GM21423 (cell line): ENCODE data around the gene SLC2A4RG.
A peak's percentile ranks its signal among the peaks of the same experiment; 100 is the strongest.

ENCODE experiments used
- ATAC-seq: cut with Tn5 transposase; IDR thresholded peaks from one replicate; pipeline ENCODE4 v1.9.1; 2021; ENCODE audit warnings: mild to moderate bottlenecking, moderate library complexity; ENCODE audit not compliant: unreplicated experiment

SLC2A4RG gene

DNA sequence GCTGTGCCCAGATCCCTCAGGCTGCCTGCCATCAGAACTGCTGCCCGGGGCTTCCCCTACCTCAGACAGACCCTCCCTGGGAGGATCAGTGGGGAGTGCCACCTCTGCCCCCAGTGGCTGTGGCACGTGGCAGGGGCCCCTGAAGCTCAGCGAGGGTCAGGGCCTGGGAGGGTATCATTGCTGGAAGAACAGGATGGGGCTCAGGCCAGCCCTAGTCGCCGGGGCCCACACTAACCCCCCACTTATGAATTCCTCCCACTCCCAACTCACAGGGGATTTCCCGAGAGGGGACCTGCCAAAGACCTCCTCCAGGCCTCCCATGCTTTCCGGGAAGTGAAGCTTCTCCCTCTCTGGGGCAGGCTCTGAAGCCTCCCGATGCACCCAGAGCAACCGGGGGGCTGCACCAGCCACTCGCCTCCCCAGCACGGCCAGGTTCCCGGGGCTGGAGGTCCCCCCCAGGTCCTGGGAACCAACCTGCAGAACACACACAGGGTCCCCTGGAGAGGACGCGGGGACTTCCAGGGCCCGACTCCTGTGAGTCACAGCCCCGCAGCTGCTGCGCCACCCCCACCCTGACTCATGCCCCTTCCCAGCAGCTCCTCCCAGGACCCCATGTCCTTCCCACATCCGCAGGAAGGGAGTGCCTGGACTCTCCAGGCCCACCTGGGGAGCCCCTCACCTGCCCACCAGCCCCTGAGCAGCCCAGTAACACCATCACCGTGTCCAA, 40.7 kb upstream of the SLC2A4RG start:
- ATAC-seq: no peak

DNA sequence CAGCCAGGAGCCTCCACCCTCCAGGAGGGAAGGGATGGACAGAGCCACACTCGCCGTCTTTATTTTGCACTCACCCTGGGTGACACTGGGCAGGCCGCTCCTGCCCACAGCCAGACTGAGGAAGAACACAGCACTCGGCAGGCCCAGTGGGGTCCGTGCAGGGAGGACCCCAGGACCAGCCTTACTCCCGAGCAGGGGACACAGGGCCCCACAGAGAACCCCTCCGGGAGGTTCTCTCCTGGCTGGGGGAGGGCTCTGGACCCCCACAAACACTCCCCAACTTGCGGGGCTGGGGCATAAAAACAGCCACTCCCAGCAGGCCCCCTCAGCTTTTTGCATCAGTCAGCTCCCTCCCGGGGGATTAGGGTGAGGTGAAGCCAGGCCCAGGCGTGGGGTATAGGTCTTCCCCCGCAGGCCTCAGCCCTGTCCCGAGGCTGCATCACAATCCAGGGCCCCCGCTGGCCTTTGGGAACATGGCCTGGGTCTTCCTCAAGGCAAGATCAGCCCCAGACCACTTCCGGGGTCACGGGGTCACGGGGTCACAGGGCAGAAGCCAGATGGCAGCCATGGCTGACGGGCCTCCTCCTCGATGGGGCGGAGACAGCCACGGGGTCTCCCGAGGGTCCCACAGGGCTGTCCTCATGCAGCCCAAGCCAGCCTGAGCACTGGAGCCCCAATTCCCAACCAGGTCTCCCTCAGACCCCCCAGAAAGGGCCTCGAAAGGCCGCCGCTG, 39.9 kb upstream of the SLC2A4RG start:
- ATAC-seq: no peak

DNA sequence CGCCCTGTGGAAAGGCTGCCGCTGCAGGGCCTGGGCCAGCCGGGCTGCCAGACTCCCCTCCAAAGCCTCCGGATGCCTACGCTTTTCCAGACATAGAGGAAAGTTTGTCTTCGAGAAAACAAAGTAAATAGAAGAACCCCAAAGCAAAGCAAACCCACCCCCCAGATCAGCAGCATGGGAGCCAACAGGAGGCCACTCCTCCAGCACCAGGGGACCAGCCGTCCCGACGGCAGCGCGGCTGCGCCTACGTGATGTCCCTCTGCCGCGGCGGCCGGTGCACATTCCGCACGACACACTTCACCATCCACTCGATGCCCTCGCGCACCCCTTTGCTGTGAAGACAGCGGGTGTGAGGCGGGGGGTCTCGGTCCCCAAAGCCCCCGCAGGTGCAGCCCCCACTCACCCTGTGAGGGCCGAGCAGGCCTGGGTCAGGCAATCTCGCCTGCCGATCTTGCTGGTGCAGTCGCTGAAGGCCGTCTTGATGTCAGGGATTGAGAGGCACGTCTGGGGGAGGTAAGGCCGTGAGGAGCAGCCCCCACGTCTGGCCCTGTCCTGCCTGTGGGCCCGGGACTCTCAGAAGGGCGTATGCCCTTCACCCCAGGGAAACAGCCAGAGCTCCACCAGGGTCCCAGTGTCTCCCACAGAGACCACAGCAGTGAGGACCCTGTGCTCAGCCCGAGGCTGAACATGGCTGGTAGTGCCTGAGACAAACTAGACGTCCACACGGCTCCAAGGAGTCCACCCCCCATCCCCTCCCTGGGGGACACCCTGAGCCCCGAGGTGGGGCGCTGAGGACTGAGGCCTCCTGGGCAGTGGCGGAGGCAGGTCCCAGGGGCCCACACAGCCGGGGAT, 39.2 kb upstream of the SLC2A4RG start:
- ATAC-seq: no peak

DNA sequence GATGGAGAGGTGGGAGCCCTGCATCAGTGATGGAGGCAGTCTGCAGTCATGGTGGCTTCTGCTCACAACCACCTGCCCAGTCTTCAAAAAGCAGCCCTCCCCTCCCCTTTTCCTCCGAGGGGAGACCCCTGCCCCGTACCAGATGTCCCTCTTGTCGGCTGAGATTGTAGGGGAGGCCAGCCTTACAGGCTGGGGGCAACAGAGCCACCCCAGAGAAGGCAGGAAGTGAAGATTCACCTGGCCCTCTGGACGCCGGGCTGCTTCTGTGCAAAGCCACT, 38.6 kb upstream of the SLC2A4RG start:
- no peak for ATAC-seq

DNA sequence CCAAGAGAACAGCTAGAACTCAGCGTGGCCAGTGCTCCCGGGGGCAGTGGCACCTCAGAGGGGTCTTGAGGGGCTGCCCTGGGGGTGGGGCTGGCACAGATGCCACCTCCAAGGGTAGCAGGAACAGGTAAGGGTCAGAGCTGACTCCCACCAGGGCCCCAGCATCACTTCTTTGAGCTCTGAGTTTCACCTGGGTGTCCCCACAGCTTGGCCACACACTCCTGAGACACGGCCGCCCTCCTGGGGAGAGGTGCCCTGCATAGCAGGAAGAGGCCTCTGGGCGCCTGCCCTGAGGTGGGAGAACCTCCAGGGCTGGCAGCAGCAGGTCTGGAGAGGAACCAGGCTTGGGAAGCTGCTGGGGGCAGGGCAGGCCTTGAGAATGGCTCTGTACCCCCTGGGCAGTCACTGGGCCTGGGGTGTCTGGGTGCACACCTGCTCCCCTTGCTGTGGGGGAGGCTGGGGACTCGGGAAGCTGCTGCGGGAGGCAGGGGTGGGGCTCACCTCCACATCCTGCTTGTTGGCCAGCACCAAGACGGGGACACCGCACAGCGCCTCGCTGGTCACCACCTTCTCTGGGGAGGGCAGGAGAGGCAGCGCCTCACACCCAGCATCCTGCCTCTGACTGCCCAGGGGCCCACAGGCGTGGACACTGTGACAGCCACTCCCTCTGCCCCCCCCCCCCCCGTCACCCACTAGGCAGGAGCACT, 38.1 kb upstream of the SLC2A4RG start:
- no peak for ATAC-seq

DNA sequence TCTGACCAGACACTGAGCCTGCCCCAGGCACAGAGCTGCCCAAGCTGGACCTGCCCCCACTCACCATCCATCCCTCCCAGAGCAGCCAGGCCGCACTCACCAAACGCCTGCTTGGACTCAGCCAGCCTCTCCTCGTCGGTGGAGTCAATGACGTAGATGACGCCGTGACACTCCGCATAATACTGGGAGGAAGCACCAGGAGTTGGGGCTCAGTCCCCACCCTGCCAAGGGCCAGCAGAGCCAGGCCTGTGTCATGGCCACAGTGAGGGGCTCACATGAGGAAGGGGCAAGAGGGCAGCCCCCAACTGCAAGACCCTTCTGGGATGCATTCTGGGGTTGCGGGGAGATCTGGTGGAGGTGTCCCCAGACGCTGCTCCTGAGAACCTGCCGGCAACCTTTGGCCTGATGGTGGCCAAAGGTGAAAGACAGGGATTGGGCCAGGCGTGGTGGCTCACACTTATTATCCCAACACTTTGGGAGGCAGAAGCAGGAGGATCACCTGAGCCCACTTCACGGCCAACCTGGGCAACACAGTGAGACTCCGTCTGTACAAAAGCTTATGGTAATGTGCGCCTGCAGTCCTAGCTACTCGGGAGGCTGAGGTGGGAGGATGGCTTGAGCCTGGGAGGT, 37.4 kb upstream of the SLC2A4RG start:
- ATAC-seq: no peak

DNA sequence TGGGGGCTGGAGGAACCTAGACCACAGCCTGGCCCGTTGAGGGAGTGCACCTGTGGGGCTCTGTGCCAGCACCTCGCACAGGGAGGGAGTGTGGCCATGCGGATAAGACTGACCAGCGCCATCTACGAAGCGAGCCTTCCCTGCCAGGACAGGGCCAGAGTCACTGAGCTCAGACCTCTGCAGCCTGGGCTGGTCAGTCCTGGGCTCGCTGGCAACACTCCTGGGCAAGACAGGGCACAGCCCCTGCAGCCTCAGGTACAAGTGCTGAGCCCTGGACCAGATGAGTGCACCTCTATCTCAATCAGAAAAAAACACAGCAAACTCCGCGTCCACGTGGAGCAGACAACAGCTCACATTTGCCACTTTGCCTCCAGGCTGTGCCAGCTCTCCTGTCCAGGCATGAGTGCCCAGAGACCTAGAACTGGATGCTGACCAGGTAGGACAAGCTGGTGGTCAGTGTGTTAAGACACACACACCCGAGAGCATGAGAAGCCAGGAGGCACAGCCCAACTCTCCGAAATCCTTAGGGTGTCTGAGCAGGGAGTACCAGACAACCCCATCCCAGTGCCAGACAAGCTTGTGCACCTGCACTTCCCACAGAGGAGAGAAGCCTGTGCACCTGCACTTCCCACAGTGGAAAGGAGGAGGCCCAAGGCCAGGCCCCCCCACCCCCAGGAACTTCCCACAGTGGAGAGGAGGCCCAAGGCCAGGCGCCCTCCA, 36.7 kb upstream of the SLC2A4RG start:
- no peak for ATAC-seq

DNA sequence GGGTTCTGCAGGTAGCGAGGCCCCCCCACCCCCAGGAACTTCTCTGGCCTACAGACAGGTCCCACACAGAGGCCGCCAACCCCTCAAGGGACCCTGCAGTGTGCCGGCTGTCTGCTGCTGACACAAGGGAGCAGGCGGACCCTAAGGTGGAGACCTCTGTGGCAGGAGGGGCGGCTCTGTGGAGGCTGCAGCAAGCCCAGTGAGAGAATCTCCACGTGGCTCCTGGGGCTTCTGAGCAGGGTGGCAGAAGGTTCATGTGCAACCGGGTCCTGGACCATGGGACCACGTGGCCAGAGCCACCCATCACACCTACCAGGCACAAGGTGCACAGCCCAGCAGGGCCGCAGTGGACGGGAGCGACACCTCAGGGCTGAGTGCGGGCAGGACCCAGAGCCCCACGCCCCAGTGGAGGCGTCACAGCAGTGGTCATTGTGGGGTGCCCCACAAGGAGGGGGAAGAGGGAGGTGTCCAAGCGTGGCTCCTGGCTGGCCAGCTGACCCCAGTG, 36.1 kb upstream of the SLC2A4RG start:
- no peak for ATAC-seq

DNA sequence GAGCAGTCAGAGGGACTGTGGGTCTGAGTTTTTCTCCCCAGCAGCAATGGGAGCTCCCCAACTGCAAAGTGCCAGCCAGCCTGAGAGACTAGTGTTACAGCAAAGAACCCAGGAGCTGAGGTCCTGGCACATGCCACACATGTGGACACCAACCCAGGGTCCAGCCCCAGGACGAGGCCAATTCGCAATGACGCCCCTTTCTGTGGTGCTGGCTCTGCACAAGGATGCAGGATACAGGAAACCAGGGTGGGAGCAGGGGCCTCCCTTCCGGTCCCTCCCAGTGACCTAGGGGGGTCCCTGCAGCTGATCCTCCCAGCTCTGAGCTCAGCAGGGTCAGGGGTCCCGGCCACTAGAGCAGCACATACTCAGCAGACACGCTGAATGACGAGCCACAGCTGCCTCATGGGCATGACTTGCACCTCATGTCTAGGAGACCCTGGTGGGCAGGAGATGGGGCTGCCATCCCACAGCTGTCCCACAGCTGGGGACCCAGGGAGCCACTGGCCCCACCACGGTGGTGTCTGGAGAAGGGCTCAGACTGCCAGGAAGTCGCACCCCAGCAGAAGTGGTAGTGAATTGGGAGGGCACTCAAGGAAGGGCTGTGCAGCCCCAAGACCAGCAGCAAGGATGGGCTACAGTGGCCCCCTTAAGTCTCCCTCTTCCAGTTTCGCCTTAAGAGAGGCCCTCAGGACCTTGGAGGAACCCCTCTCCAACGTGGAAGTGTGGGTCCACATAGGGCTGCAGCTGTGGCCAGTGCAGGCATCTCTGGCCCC, 35.4 kb upstream of the SLC2A4RG start:
- no peak for ATAC-seq

DNA sequence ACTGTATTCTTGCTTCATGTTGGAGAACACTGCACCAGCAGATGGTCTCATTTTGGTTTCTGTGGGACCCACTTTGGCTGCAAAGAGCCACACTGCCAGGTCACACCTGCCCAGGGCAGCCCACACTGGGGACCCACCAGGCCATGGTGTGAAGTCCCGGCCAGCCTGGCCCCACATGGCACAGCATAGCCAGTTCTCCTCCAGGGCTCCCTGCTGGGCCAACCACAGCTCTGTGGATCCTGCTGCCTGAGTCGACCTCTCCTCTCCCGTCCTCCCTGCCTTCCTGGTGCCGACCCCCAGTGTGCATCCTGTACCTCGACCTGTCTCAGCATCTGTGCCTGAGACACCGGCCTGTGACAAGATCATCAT, 34.8 kb upstream of the SLC2A4RG start:
- no peak for ATAC-seq

DNA sequence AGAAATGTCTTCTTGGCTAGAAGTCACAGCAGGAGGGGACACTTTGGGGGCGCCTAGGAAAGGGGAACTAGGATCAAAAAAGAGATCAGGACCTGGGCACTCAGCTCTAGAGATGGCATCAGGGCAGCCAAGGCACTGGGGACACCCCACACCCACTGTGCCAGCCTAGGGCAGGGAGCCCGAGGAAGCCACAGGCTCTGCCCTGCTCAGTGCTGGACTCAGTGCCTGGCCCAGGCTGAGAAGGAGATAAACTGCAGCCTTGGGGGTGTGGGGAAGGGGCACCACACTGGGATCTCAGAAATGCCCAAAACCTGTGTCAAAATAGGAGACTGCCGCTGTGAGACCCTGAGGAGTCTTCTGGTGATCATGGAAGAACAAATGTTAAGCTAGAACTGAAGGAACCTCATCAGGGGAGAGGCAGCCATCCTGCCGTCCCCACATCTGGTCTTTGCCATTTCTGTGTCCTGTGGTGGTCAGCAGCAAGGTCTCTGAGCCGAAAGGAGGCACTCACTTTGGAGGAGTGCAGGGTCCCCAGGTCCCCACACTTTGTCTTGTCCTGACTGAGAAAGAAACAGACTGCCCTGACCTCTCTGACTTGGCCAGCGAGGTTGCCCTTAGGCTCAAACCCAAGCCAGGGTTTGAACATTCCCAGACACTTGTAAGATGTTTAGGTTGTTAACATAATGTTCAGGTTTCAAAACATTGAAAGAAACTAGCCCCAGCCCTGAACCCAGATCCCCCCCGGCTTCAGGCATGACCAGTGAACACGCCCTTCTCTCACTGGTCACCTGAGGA, 34.1 kb upstream of the SLC2A4RG start:
- no peak for ATAC-seq

DNA sequence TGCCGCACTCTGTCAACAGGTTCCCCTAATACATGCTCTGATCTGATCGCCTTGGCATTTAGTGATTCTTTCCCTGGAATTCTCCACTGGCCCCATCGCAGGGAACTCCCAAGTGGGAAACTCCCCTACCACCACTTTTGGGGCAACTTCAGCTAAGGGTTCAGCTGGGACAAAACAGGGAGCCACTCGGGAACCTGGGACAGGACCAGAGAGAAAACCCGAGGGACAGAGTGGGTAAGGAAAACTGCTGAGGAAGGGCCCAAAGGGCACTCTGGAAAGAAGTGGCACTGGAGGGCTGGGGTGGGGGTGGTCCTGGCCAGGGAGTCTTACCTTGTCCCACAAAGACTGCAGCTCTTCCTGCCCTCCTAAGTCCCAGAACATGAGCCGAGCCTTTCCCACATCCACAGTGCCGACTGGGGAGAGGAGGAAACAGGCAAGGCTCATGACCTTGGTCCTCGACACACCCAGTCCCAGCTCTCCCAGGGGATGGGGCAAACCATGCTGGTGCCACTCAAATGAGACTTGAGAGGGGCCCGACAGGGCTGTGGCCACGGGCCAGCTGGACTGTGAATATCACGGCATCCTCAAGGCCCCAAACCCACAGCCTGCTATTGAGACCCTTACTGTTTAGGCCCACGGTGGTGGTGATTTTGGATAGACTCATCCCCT, 33.4 kb upstream of the SLC2A4RG start:
- no peak for ATAC-seq

DNA sequence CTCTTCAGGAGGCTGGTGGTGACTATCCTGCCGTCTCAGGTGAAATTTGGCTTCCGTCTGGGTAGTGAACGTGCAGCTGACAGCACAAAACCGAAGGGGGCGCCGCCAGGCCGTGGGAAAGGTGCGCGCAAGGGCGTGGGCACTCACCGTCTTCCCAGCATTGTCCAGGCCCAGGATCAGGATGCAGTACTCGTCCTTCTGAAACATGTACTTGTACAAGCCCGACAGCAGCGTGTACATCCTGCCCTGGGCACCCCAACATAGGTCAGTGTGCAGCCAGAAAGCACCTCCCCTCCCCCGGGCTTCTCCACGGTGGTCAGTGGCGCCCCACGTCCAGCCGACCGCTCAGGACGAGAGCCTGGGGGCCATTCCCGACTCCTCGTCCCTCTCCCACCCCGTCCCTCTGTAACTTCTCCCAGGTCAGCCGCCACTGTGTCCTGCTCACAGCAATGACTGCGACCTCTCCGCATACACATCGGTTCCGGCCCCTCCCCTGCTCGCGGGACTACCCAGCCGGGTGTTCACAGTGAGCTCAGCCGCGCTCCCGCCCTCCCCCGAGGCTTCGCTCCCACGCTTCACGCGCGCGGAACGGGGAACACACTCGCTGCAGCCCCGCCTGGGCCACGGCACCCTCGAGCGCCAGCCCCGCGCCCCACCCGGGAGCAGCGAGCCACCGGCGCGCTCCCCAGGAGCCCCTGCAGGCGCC, 32.6 kb upstream of the SLC2A4RG start:
- ATAC-seq: peak; percentile 16

DNA sequence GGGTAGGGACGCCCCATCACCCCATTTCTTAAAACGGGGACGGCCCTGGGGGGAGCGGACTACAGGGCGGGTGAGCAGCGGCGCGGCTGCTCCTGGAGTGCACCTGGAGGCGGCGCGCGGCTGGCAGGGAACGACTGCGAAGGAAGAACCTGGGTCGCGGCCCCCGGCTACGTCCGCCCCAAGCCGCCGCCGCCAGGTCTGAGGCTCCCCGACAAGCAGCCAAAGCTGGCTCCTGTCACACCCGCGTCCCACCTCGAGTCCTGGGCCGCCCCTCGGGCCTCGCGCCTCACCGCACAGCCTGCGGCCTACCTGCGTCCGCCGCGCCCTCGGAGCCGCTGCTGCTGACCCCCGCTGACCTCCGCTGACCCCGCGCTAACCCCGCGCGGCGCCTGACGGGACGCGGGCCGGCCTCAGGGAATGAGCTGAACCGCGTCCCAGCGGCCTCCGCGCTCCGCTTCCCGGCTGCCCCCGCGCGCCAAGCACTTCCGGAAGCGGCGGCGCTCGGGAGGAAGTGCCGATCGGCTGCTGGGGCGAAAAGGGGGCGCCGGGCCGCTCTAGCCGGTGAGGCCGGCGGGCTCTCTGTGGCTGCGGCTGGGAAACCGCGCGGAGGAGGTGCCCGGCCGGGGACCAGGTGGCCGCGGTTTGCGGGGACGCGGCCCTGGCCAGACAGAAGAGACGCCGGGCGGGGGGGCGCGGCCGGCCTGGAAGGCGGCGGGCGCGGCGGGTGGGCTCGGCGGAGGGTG, 31.8 kb upstream of the SLC2A4RG start, which contains the start of the genes ARFRP1 and ZGPAT:
TSS of gene ARFRP1 (minus strand) at position 419 of the 743 bp plus-strand sequence. CDS start 885 bp downstream, outside the sequence.
TSS of gene ZGPAT (plus strand) at position 482 of the 743 bp plus-strand sequence. CDS start 542 bp downstream, outside the sequence.
- ATAC-seq: peak; percentile 75

DNA sequence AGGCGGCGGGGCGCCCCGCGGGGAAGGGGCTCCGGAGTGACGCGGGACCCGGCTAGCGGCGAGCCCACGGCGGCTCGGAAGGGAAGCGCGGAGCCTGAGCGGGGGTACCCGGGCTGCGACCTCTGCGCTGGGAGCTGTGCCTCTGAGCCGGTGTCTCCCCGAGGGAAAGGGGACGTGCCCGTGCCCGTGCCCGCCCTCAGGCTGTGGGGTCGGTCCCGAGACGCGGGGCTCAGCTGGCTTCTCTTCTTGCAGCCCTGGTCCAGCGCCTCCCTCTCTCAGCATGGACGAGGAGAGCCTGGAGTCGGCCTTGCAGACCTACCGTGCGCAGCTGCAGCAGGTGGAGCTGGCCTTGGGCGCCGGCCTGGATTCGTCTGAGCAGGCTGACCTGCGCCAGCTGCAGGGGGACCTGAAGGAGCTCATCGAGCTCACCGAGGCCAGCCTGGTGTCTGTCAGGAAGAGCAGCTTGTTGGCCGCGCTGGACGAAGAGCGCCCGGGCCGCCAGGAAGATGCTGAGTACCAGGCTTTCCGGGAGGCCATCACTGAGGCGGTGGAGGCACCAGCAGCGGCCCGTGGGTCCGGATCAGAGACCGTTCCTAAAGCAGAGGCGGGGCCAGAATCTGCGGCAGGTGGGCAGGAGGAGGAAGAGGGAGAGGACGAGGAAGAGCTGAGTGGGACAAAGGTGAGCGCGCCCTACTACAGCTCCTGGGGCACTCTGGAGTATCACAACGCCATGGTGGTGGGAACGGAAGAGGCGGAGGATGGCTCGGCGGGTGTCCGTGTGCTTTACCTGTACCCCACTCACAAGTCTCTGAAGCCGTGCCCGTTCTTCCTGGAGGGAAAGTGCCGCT, 31.1 kb upstream of the SLC2A4RG start:
- ATAC-seq: no peak
